ENCODE data around the gene SLC7A8.

- TF ChIP-seq, protein P1, sequence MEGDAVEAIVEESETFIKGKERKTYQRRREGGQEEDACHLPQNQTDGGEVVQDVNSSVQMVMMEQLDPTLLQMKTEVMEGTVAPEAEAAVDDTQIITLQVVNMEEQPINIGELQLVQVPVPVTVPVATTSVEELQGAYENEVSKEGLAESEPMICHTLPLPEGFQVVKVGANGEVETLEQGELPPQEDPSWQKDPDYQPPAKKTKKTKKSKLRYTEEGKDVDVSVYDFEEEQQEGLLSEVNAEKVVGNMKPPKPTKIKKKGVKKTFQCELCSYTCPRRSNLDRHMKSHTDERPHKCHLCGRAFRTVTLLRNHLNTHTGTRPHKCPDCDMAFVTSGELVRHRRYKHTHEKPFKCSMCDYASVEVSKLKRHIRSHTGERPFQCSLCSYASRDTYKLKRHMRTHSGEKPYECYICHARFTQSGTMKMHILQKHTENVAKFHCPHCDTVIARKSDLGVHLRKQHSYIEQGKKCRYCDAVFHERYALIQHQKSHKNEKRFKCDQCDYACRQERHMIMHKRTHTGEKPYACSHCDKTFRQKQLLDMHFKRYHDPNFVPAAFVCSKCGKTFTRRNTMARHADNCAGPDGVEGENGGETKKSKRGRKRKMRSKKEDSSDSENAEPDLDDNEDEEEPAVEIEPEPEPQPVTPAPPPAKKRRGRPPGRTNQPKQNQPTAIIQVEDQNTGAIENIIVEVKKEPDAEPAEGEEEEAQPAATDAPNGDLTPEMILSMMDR (IDR thresholded peaks at IDR 0.05) = no peak
- TF ChIP-seq POLR2A (IDR thresholded peaks at IDR 0.05) = no peak
Measured at GRCh38 chr14:23193432-23193831, 10.0 kb upstream of the SLC7A8 start.

Data from heart left ventricle (tissue), 13 donors.